Loucy (cell line): ENCODE measurements around the gene CCL23.

Source experiments
- H2AFZ ChIP-seq: fragments of 200-600 bp; sonication (generic); 2 replicates; pipeline ENCODE4 v1.6.0; 2016; ENCODE audit warnings: antibody characterized with exemption, mild to moderate bottlenecking, low read length, moderate library complexity
- H3F3A ChIP-seq: fragments of 200-600 bp; 2 replicates; pipeline ENCODE4 v1.6.0; 2016; ENCODE audit warnings: antibody characterized with exemption, low read depth, mild to moderate bottlenecking
- H3K27me3 ChIP-seq: fragments of 200-600 bp; sonication (generic); 2 replicates; pipeline ENCODE4 v1.6.1; 2014; ENCODE audit warnings: low read length, mild to moderate bottlenecking; ENCODE audit not compliant: insufficient read depth, poor library complexity, severe bottlenecking
- H3K36me3 ChIP-seq: fragments of 200-600 bp; sonication (generic); 2 replicates; pipeline ENCODE4 v1.6.1; 2016; ENCODE audit warnings: low read length; ENCODE audit not compliant: insufficient read depth
- H3K4me1 ChIP-seq: fragments of 200-600 bp; sonication (generic); 2 replicates; pipeline ENCODE4 v1.5.1; 2014; ENCODE audit warnings: low read length, mild to moderate bottlenecking; ENCODE audit not compliant: insufficient read depth, poor library complexity, severe bottlenecking
- H3K4me2 ChIP-seq: fragments of 200-600 bp; sonication (generic); 2 replicates; pipeline ENCODE4 v1.6.0; 2014; ENCODE audit warnings: antibody characterized with exemption, low read length, low read depth, mild to moderate bottlenecking; ENCODE audit not compliant: poor library complexity, severe bottlenecking
- H3K4me3 ChIP-seq: fragments of 200-600 bp; sonication (generic); 2 replicates; pipeline ENCODE4 v1.5.1; 2014; ENCODE audit warnings: low read length, mild to moderate bottlenecking, mixed read lengths; ENCODE audit not compliant: poor library complexity, severe bottlenecking
- H3K79me2 ChIP-seq: fragments of 200-600 bp; sonication (generic); 2 replicates; pipeline ENCODE4 v1.6.1; 2014; ENCODE audit warnings: low read length; ENCODE audit not compliant: insufficient read depth
- H3K9ac ChIP-seq: fragments of 200-600 bp; sonication (generic); 2 replicates; pipeline ENCODE4 v1.6.0; 2014; ENCODE audit warnings: mild to moderate bottlenecking, low read depth, low read length, moderate library complexity; ENCODE audit not compliant: poor library complexity, severe bottlenecking
- H3K9me2 ChIP-seq: fragments of 200-600 bp; sonication (generic); replicated peaks from 2 replicates; pipeline ENCODE4 v1.6.1; 2016; ENCODE audit warnings: low read depth, low read length, mixed read lengths
- H3K9me3 ChIP-seq: fragments of 200-600 bp; sonication (generic); 2 replicates; pipeline ENCODE4 v1.6.1; 2014; ENCODE audit warnings: mild to moderate bottlenecking, antibody characterized with exemption, low read length, low read depth; ENCODE audit not compliant: insufficient read depth
- H4K20me1 ChIP-seq: fragments of 200-600 bp; sonication (generic); 2 replicates; pipeline ENCODE4 v1.6.0; 2014; ENCODE audit warnings: antibody characterized with exemption, low read length, mild to moderate bottlenecking; ENCODE audit not compliant: insufficient read depth, poor library complexity, severe bottlenecking
- CTCF ChIP-seq: fragments of 200-600 bp; sonication (generic); conservative IDR thresholded peaks from 2 replicates; pipeline ENCODE4 v1.5.1; 2014; ENCODE audit warnings: mild to moderate bottlenecking, antibody characterized with exemption, low read length
- EZH2phosphoT487 ChIP-seq: fragments of 200-600 bp; IDR thresholded peaks from 2 replicates; pipeline ENCODE4 v1.6.1; 2018; ENCODE audit warnings: antibody characterized with exemption, mild to moderate bottlenecking, moderate library complexity, borderline replicate concordance

The CCL23 gene

GRCh38 chr17:35973333-35974260 is 44.2 kb downstream of the CCL23 start:
- Histone ChIP-seq H3F3A (no peaks in the 10 kb centered on the region), H3K4me1 (no peaks in the 10 kb centered on the region), H3K9me3 (no peaks in the 10 kb centered on the region), H2AFZ (no peak overlapping the region), H3K9me2 (no peaks in the 10 kb centered on the region), H3K27me3 (no peaks in the 10 kb centered on the region), H3K9ac (no peak overlapping the region), H3K4me2 (no peak overlapping the region), H3K4me3 (no peak overlapping the region), H3K36me3 (no peaks in the 10 kb centered on the region), H3K79me2 (no peaks in the 10 kb centered on the region), H4K20me1 (no peaks in the 10 kb centered on the region)
- TF ChIP-seq CTCF, result no peak
- TF ChIP-seq EZH2phosphoT487, result no peak

GRCh38 chr17:35972945-35973332 is 44.8 kb downstream of the CCL23 start:
- no peaks in the 10 kb centered on the region for H3K9me3 ChIP-seq
- no peaks in the 10 kb centered on the region for H3K79me2 ChIP-seq
- no peak overlapping the region for H3K4me3 ChIP-seq
- H3K27me3 ChIP-seq, result no peaks in the 10 kb centered on the region
- no peak overlapping the region for H2AFZ ChIP-seq
- TF ChIP-seq CTCF (no peak), EZH2phosphoT487 (no peak)
- no peaks in the 10 kb centered on the region for H3K36me3 ChIP-seq
- H3K4me1 ChIP-seq, result no peaks in the 10 kb centered on the region
- H3K9me2 ChIP-seq, result no peaks in the 10 kb centered on the region
- no peak overlapping the region for H3K4me2 ChIP-seq
- H3F3A ChIP-seq, result no peaks in the 10 kb centered on the region
- H4K20me1 ChIP-seq, result no peaks in the 10 kb centered on the region
- H3K9ac ChIP-seq, result no peak overlapping the region

- no peak overlapping the region for H3K4me2 ChIP-seq
- no peaks in the 10 kb centered on the region for H3K9me2 ChIP-seq
- H3K9me3 ChIP-seq, result no peaks in the 10 kb centered on the region
- H2AFZ ChIP-seq, result no peak overlapping the region
- no peak overlapping the region for H3K4me3 ChIP-seq
- H3K36me3 ChIP-seq, result no peaks in the 10 kb centered on the region
- no peaks in the 10 kb centered on the region for H3K27me3 ChIP-seq
- H3K79me2 ChIP-seq, result no peaks in the 10 kb centered on the region
- no peak overlapping the region for H3K9ac ChIP-seq
- no peaks in the 10 kb centered on the region for H3F3A ChIP-seq
- H4K20me1 ChIP-seq, result no peaks in the 10 kb centered on the region
- TF ChIP-seq CTCF (no peak), EZH2phosphoT487 (no peak)
- no peaks in the 10 kb centered on the region for H3K4me1 ChIP-seq
Observed at GRCh38 chr17:35972535-35972934, 45.2 kb downstream of the CCL23 start.
